ENCODE measurements around the gene BNC2.

BNC2 gene

GRCh38 chr9:16571127-16571802, 299.2 kb downstream of the BNC2 start:
- no peaks in the 10 kb centered on the region for H3K79me2 ChIP-seq (ENCODE audit: insufficient read depth, low read length)
- no peak overlapping the region for H2AFZ ChIP-seq (ENCODE audit: low read length)
- H3K4me2 ChIP-seq (ENCODE audit: low read depth, low read length, poor library complexity, severe bottlenecking), result no peak overlapping the region
- H3K4me3 ChIP-seq (ENCODE audit: low read length, poor library complexity, severe bottlenecking), result no peak overlapping the region
- no peaks in the 10 kb centered on the region for H4K20me1 ChIP-seq (ENCODE audit: insufficient read depth, low read length, poor library complexity, severe bottlenecking)
- H3K9me3 ChIP-seq (ENCODE audit: insufficient read depth, low read depth, low read length), result no peaks in the 10 kb centered on the region
- H3F3A ChIP-seq (ENCODE audit: low read depth), result no peaks in the 10 kb centered on the region
- no peaks in the 10 kb centered on the region for H3K36me3 ChIP-seq (ENCODE audit: insufficient read depth, low read length)
- H3K9ac ChIP-seq (ENCODE audit: low read depth, low read length, poor library complexity, severe bottlenecking), result no peak overlapping the region
- no peak for TF ChIP-seq EZH2phosphoT487 (IDR thresholded peaks at IDR 0.05; ENCODE audit: borderline replicate concordance)
- TF ChIP-seq, protein P1, sequence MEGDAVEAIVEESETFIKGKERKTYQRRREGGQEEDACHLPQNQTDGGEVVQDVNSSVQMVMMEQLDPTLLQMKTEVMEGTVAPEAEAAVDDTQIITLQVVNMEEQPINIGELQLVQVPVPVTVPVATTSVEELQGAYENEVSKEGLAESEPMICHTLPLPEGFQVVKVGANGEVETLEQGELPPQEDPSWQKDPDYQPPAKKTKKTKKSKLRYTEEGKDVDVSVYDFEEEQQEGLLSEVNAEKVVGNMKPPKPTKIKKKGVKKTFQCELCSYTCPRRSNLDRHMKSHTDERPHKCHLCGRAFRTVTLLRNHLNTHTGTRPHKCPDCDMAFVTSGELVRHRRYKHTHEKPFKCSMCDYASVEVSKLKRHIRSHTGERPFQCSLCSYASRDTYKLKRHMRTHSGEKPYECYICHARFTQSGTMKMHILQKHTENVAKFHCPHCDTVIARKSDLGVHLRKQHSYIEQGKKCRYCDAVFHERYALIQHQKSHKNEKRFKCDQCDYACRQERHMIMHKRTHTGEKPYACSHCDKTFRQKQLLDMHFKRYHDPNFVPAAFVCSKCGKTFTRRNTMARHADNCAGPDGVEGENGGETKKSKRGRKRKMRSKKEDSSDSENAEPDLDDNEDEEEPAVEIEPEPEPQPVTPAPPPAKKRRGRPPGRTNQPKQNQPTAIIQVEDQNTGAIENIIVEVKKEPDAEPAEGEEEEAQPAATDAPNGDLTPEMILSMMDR (conservative IDR thresholded peaks at IDR 0.05; ENCODE audit: low read length), result no peak
- H3K27me3 ChIP-seq (ENCODE audit: insufficient read depth, low read length, poor library complexity, severe bottlenecking), result no peaks in the 10 kb centered on the region
- peaks cover 6% of the 10 kb centered on the region for H3K4me1 ChIP-seq (ENCODE audit: insufficient read depth, low read length, poor library complexity, severe bottlenecking)
- H3K9me2 ChIP-seq (replicated peaks; ENCODE audit: low read depth, low read length), result no peaks in the 10 kb centered on the region

DNA sequence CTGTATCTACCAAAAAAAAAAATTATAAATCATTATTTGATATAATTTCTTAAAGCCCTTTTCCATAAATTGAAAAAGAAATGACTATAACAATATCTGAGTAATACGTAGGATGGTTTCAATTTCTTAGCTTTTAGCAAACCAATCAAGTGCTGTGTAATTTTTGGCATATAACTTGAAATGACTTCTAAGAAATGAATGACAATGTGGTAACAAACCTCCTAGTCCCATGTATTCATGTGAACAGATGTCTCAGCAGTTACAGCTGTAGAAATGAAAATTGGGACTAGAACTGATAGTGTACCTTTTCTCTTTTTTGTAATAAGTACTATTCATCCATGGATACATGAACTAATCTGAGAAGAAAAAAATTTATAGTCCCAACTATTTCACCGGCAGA, 307.0 kb downstream of the BNC2 start:
- no peak for TF ChIP-seq EZH2phosphoT487 (IDR thresholded peaks at IDR 0.05; ENCODE audit: borderline replicate concordance)
- TF ChIP-seq, protein P1 (conservative IDR thresholded peaks at IDR 0.05; ENCODE audit: low read length), result no peak
- no peaks in the 10 kb centered on the region for H3K36me3 ChIP-seq (ENCODE audit: insufficient read depth, low read length)
- H3K9me3 ChIP-seq (ENCODE audit: insufficient read depth, low read depth, low read length), result no peaks in the 10 kb centered on the region
- H3K4me1 ChIP-seq (ENCODE audit: insufficient read depth, low read length, poor library complexity, severe bottlenecking), result no peaks in the 10 kb centered on the region
- no peaks in the 10 kb centered on the region for H4K20me1 ChIP-seq (ENCODE audit: insufficient read depth, low read length, poor library complexity, severe bottlenecking)
- H3K27me3 ChIP-seq (ENCODE audit: insufficient read depth, low read length, poor library complexity, severe bottlenecking), result no peaks in the 10 kb centered on the region
- H3K4me3 ChIP-seq (ENCODE audit: low read length, poor library complexity, severe bottlenecking), result no peak overlapping the region
- H2AFZ ChIP-seq (ENCODE audit: low read length), result no peak overlapping the region
- H3K79me2 ChIP-seq (ENCODE audit: insufficient read depth, low read length), result no peaks in the 10 kb centered on the region
- H3K4me2 ChIP-seq (ENCODE audit: low read depth, low read length, poor library complexity, severe bottlenecking), result no peak overlapping the region
- H3K9ac ChIP-seq (ENCODE audit: low read depth, low read length, poor library complexity, severe bottlenecking), result no peak overlapping the region
- no peaks in the 10 kb centered on the region for H3K9me2 ChIP-seq (replicated peaks; ENCODE audit: low read depth, low read length)
- H3F3A ChIP-seq (ENCODE audit: low read depth), result no peaks in the 10 kb centered on the region

- TF ChIP-seq EZH2phosphoT487 (IDR thresholded peaks at IDR 0.05; ENCODE audit: borderline replicate concordance), result no peak
- TF ChIP-seq, protein P1 (conservative IDR thresholded peaks at IDR 0.05; ENCODE audit: low read length), result no peak
- H3K36me3 ChIP-seq (ENCODE audit: insufficient read depth, low read length), result no peaks in the 10 kb centered on the region
These were observed 309.3 kb downstream of the BNC2 start for GRCh38 chr9:16561121-16561520.

More at GRCh38 chr9:16561121-16561520, 309.3 kb downstream of the BNC2 start:
- H3F3A ChIP-seq (ENCODE audit: low read depth), result no peaks in the 10 kb centered on the region
- no peaks in the 10 kb centered on the region for H3K79me2 ChIP-seq (ENCODE audit: insufficient read depth, low read length)
- H3K4me3 ChIP-seq (ENCODE audit: low read length, poor library complexity, severe bottlenecking), result no peak overlapping the region
- H2AFZ ChIP-seq (ENCODE audit: low read length), result no peak overlapping the region
- H3K9ac ChIP-seq (ENCODE audit: low read depth, low read length, poor library complexity, severe bottlenecking), result no peak overlapping the region
- no peaks in the 10 kb centered on the region for H3K9me2 ChIP-seq (replicated peaks; ENCODE audit: low read depth, low read length)
- H3K9me3 ChIP-seq (ENCODE audit: insufficient read depth, low read depth, low read length), result no peaks in the 10 kb centered on the region
- H3K4me2 ChIP-seq (ENCODE audit: low read depth, low read length, poor library complexity, severe bottlenecking), result no peak overlapping the region
- H3K27me3 ChIP-seq (ENCODE audit: insufficient read depth, low read length, poor library complexity, severe bottlenecking), result no peaks in the 10 kb centered on the region
- no peaks in the 10 kb centered on the region for H3K4me1 ChIP-seq (ENCODE audit: insufficient read depth, low read length, poor library complexity, severe bottlenecking)
- no peaks in the 10 kb centered on the region for H4K20me1 ChIP-seq (ENCODE audit: insufficient read depth, low read length, poor library complexity, severe bottlenecking)

Measured in Loucy (cell line).